ENCODE data around the gene EIF2A. TPM values are rescaled to one million over a fixed set of nuclear protein-coding genes. Genes with fewer than 3 reads are reported as not detected.

Gene EIF2A
- total and polyA plus RNA-seq, 2 of the 13 experiments (the other 11 are each of a cell fraction or from before 2014, with no cell fraction given), result 124 to 139 TPM

GRCh38 chr3:150602426-150603152 lies 56.0 kb downstream of the EIF2A start (continued):
- TF ChIP-seq MLXIP (CRISPR knock-in tag; IDR thresholded peaks at IDR 0.05; ENCODE audit: borderline replicate concordance), result no peak
- TF ChIP-seq ZFP37 (CRISPR knock-in tag; IDR thresholded peaks at IDR 0.05; ENCODE audit: borderline replicate concordance), result no peak
- TF ChIP-seq PRDM4 (CRISPR knock-in tag; IDR thresholded peaks at IDR 0.05; ENCODE audit: borderline replicate concordance), result no peak
- no peak for TF ChIP-seq ADNP (CRISPR knock-in tag; IDR thresholded peaks at IDR 0.05)
- no peak for TF ChIP-seq ZNF276 (CRISPR knock-in tag; IDR thresholded peaks at IDR 0.05; ENCODE audit: low read depth)
- no peak for TF ChIP-seq ZNF570 (CRISPR knock-in tag; IDR thresholded peaks at IDR 0.05; ENCODE audit: borderline replicate concordance)
- TF ChIP-seq ZBTB46 (CRISPR knock-in tag; IDR thresholded peaks at IDR 0.05; ENCODE audit: borderline replicate concordance), result no peak
- TF ChIP-seq KDM5A (IDR thresholded peaks at IDR 0.05; ENCODE audit: borderline replicate concordance, low read length), result 0 out of 2 replicates have a peak, but pooled peaks have one; percentile 18
- TF ChIP-seq SOX6 (IDR thresholded peaks at IDR 0.05), result no peak
- TF ChIP-seq SOX6 (CRISPR knock-in tag; IDR thresholded peaks at IDR 0.05), result 0 out of 2 replicates have a peak, but pooled peaks have one; percentile 17
- TF ChIP-seq ZNF10 (CRISPR knock-in tag; IDR thresholded peaks at IDR 0.05; ENCODE audit: borderline replicate concordance, low read depth), result no peak
- TF ChIP-seq ZNF670 (CRISPR knock-in tag; IDR thresholded peaks at IDR 0.05; ENCODE audit: borderline replicate concordance), result no peak
- no peak for TF ChIP-seq ZNF766 (CRISPR knock-in tag; IDR thresholded peaks at IDR 0.05; ENCODE audit: borderline replicate concordance)
- 0 out of 2 replicates have a peak, but pooled peaks have one; percentile 22 for TF ChIP-seq SMYD3 (CRISPR knock-in tag; IDR thresholded peaks at IDR 0.05)
- no peak for TF ChIP-seq ETV5 (CRISPR knock-in tag; IDR thresholded peaks at IDR 0.05; ENCODE audit: borderline replicate concordance)
- no peak for TF ChIP-seq SIN3B (IDR thresholded peaks at IDR 0.05; ENCODE audit: low read length)
- no peak for TF ChIP-seq ZNF232 (CRISPR knock-in tag; IDR thresholded peaks at IDR 0.05; ENCODE audit: borderline replicate concordance)
- no peak for TF ChIP-seq SNAI1 (CRISPR knock-in tag; IDR thresholded peaks at IDR 0.05; ENCODE audit: borderline replicate concordance)
- TF ChIP-seq ZNF841 (CRISPR knock-in tag; IDR thresholded peaks at IDR 0.05; ENCODE audit: borderline replicate concordance), result no peak
- no peak for TF ChIP-seq PHF21A (CRISPR knock-in tag; IDR thresholded peaks at IDR 0.05)
- TF ChIP-seq ZBTB42 (CRISPR knock-in tag; IDR thresholded peaks at IDR 0.05), result no peak
